ENCODE data around the gene FBXO44.

FBXO44 gene

DNA sequence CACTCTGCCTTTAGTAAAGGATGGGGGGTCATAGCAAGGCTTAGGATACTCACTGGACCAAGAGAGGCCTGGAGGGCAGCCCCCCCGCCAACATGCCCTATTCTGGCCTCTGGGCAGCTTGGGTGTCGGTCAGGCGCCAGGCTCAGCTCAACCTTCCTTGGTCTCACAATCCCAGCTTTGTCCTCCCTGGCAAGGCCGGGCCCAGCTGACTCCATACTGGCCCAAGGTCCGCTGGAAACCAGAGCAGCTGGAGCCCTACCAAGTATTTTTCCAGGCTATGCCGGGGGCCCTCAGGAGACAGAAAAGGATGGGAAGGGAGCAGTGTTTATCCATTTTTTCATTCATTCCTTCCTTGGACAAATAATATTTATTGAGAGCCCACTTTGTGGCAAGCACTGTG is 6.6 kb upstream of the FBXO44 start:
- DNase-seq (no peak), ATAC-seq (no peak)
- Mint-ChIP-seq H3K4me3 (no peak overlapping the region), H3K9me3 (no peaks in the 10 kb centered on the region), H3K4me1 (peaks cover 22% of the 10 kb centered on the region), H3K27ac (no peak overlapping the region), H3K27me3 (no peaks in the 10 kb centered on the region)

DNA sequence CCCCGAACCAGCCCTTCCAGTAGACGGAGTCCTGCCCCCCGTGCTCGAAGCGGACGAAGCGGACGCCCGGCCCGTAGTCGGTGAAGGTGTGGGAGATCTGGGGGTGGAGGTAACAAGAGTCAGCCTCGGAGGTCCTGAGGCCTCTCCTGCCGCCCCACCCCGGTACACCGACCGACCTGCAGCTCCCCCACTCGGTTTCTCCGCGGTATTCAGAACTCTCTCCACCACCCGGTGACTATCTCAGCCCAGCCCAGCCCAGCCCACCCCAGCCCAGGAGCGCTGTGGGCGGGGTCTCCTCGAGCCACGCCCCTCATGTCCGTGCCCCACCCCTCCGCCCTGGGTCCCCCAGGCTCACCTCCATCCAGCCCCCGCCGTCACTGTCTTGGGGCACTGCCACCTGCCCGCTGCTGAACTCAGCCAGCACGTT is 5.9 kb upstream of the FBXO44 start:
- DNase-seq (no peak), ATAC-seq (peak; percentile 7)
- Mint-ChIP-seq H3K4me3 (peak overlapping the region; percentile 19 to 56), H3K27me3 (no peaks in the 10 kb centered on the region), H3K9me3 (no peaks in the 10 kb centered on the region), H3K4me1 (peaks cover 22% of the 10 kb centered on the region), H3K27ac (no peak overlapping the region)

DNA sequence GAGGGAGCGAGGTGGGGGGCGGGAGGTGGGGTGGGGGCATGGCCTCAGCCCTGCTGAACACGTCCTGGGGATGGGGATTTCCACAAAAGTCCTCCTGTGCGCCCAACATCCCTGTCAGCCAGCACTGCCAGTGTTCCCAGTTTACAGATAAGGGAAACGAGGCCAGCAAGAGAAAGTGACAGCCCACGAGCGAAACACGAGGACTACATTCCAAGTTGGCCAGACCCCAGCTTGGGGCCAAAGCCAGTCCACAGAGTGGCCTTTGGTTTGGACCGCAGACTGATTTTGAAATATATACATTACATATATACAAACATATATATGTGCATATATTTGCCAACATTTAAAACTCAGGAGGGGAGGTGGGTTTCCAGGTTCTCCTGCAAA is 5.4 kb upstream of the FBXO44 start:
- H3K4me1 Mint-ChIP-seq, result peaks cover 22% of the 10 kb centered on the region
- ATAC-seq (no peak), DNase-seq (no peak)
- no peak overlapping the region for H3K4me3 Mint-ChIP-seq
- H3K9me3 Mint-ChIP-seq, result no peaks in the 10 kb centered on the region
- H3K27me3 Mint-ChIP-seq, result no peaks in the 10 kb centered on the region
- H3K27ac Mint-ChIP-seq, result no peak overlapping the region

DNA sequence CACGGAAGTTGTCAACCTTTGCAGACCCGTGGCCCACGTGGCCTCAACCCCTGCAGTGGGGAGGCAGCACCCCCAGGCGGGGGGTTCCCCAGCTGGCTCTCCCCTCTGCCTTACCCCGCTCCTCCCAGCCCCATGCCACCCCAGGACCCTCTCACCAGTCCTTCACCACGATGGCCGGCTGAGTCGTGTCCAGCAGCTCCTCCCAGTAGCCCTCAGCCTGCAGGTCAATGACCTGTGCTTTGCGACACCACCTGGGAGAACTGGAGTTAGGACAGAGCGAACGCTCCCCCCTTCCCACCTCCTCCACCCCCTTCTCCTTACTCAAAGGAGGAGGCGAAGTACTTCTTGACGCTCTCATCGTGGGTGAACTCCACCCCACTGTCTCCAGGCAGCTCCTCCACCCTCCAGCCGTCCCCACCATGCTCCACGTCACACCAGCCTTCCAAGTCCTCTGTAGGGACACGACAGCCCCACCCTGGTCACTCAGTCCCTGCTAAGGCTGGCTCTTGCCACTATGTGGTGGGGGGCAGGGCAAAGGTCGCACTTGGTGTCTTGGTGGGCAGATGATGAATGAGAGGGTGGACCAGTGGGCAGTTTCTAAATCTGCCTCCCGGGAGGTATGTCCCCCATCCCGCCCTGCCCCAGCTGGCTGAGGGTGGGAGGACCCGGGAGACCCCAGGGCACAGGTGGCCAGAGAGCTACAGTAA is 4.9 kb upstream of the FBXO44 start:
- H3K4me1 Mint-ChIP-seq, result peaks cover 22% of the 10 kb centered on the region
- H3K4me3 Mint-ChIP-seq, result peak overlapping the region; percentile 66 to 80
- H3K27ac Mint-ChIP-seq, result no peak overlapping the region
- no peaks in the 10 kb centered on the region for H3K27me3 Mint-ChIP-seq
- H3K9me3 Mint-ChIP-seq, result no peaks in the 10 kb centered on the region
- DNase-seq (no peak), ATAC-seq (peak; percentile 5)

DNA sequence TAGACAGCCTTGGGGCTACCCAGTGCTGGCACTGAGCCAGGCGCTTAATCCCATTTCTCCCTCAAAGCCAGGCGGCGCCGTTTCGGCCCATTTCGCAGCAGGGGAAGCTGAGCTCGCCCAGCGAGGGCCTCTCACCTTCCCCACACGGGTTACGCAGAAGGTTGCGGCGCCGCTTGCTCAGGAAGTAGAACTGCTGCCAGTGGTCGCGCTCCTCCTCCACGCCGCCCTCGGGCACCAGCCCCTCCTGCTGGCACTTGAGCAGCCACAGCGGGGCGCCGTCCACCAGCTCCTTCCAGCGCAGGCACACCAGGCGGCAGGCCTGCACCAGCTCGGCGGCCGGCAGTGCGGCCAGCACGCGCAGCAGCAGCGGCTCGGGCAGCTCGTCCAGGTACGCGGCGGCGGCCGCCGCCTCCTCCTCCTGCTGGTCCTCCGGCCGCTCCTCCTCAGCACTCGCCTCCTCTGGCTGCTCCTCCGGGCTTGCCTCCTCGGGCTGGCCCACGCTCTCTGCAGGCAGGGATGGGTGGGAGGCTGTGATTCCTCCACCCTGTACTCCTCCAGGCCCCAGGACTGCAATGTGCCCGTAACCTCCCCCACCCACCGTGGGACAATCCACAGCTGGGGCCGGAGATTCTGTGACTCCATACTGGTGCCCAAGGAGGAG is 4.2 kb upstream of the FBXO44 start:
- H3K4me1 Mint-ChIP-seq, result peaks cover 26% of the 10 kb centered on the region
- ATAC-seq (peak; percentile 87), DNase-seq (peak; percentile 86 to 92)
- H3K4me3 Mint-ChIP-seq, result peak overlapping the region; percentile 66 to 80
- no peaks in the 10 kb centered on the region for H3K9me3 Mint-ChIP-seq
- H3K27me3 Mint-ChIP-seq, result no peaks in the 10 kb centered on the region
- peak overlapping the region; percentile 23 to 57 for H3K27ac Mint-ChIP-seq

DNA sequence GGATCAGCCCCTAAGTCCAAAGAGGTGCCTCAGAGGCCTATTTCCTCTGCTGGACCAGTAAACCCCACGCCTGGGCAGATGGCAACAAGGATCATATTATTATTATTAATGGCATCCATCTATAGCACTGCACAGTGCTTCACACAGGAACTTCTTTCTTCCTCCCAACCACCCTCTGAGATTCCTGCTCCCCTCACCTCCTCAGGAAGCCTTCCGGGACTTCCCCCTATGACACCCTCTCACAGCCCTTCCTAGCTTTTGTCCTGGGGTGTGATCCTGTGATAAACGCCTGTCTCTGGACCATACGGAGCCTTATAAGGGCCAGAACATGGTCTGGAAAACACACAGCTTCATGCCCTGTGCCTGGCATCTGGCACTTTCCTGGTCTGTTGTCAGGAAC is 3.7 kb upstream of the FBXO44 start:
- Mint-ChIP-seq H3K4me3 (peak overlapping the region; percentile 66 to 80), H3K27ac (peak overlapping the region in 1 of 2 donors; percentile 57), H3K27me3 (no peaks in the 10 kb centered on the region), H3K9me3 (no peaks in the 10 kb centered on the region), H3K4me1 (peaks cover 31% of the 10 kb centered on the region)
- DNase-seq (no peak), ATAC-seq (no peak)

DNA sequence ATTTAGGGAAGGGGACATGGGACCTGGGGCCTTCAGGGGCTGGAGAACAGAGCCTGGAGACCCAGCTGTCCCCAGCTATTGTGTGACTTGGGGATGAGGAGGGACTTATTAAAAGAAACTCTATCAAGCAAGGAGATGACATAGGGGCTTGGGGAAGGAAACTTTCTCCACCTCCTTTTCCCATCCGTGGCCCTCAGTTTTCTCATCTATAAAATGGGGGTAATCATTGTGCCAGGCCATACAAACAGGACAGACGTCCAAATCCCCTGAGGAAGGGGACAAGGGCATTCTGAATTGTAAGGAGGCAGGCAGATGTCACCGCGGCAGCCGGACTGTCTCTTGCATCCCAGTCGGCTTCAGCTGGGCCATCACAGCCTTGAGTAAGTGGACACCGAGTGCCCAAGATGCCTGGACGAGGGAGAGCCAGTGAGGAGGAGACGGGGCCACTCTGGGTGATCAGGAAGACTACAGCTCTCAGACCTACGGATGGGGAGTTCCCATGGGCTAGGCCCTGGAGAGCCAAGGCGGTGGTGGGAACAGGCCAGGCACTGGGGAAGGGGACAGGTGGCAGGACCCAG is 2.4 kb upstream of the FBXO44 start:
- no peak overlapping the region for H3K4me3 Mint-ChIP-seq

DNA sequence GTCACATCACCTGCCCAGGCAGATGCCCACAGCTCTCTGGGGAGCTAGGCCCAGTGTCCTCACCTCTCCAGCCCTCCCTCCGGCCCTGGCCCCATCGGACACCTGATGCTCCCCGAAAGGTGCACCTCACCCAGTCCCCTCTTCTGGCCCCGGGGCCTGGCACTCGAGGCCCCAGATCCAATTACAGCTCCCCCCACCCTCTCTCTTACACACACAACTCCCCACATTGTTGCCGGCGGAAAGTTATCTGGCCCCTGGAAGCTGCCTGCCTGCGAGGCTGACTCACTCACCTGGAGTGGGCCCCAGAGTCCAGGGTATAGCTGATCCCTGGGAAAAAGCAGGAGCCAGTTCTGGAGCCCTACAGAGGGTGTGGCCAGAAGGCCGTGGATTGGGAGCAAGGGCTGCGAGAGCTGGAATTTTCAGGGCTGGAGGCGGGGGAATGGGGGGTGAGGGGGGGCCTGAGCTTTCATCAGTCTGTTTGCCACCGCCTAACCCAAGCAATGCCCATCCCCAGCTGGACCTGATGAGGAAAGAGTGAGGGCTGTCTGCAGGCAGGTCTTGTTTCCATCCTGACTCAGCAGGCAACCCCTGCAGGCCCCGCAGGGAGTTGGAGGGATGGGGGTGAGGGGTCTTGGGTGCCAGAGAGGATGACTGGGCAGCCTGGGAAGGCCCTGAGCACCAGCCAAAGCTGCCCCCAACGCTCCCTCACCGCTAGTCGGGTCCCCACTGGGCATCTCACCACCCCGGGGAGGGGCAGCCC is 1.4 kb upstream of the FBXO44 start:
- H3K27me3 Mint-ChIP-seq, result no peaks in the 10 kb centered on the region
- no peak for DNase-seq
- peak overlapping the region; percentile 49 to 82 for H3K4me3 Mint-ChIP-seq
- H3K27ac Mint-ChIP-seq, result no peak overlapping the region
- no peaks in the 10 kb centered on the region for H3K9me3 Mint-ChIP-seq
- H3K4me1 Mint-ChIP-seq, result peaks cover 33% of the 10 kb centered on the region
- ATAC-seq, result no peak

More for the DNA sequence above, 2.4 kb upstream of the FBXO44 start:
- DNase-seq (no peak), ATAC-seq (no peak)
- H3K4me1 Mint-ChIP-seq, result peaks cover 33% of the 10 kb centered on the region
- no peaks in the 10 kb centered on the region for H3K9me3 Mint-ChIP-seq
- H3K27me3 Mint-ChIP-seq, result no peaks in the 10 kb centered on the region
- no peak overlapping the region for H3K27ac Mint-ChIP-seq

DNA sequence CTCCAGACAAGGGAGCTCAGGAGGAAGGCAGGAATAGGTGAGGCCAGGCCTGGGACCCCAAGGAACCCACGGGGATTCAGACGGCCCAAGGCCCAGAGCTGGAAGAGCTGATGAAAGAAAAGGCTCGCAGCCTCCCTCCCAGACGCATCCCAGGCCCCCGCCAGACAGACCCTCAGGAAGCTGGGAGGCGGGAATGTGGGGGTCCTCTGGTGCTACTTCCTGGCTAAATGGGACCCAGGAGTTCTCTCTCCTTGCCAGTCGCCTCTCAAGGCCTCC is 878 bp upstream of the FBXO44 start:
- H3K4me1 Mint-ChIP-seq, result peaks cover 33% of the 10 kb centered on the region
- peak overlapping the region; percentile 49 to 82 for H3K4me3 Mint-ChIP-seq
- H3K27me3 Mint-ChIP-seq, result no peaks in the 10 kb centered on the region
- H3K27ac Mint-ChIP-seq, result no peak overlapping the region
- DNase-seq (no peak), ATAC-seq (no peak)
- no peaks in the 10 kb centered on the region for H3K9me3 Mint-ChIP-seq

DNA sequence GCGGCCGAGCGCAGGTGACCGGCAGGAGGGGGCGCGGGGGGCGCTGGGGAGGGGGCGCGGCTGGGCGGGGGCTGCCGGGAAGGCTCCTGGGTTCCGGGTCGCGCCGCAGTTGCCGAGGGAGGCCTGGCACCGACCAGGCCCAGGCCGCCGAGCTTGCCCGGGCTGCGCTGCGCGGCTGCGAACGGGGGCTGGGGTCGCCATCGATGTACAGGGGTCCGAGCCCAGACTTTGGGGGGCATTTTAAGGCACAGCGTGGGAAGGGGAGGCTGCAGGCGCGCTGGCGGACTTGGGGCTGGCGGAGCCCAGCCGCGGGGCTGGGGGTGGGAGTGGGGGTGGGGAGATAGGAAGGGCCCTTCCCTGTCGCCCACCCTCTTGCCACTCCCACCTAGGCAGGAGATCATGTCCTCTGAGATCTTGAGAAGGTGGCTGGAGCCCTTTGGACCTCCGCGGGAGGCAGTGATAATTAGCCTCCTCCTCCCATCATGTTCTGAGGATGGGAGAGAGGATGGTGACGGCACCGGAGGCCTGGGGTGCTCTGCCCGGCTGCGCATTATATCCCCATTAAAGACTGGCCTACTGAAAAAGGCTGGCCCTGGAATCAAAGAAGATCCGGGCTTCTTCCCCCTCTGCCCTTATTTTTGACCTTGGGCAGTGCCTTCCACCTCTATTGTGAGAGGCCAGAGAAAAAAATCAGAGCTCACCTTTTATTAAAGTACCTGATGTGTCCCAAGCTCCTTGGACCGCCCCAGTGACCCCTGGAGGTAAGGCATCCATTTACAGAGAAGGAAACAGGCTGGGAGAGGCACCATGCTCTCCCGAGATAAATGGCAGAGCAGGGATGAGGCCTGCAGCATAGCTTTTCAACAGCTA is 497 bp downstream of the FBXO44 start:
- peak overlapping the region; percentile 80 to 82 for H3K4me3 Mint-ChIP-seq
- ATAC-seq (peak; percentile 41), DNase-seq (no peak)
- no peaks in the 10 kb centered on the region for H3K27me3 Mint-ChIP-seq
- no peak overlapping the region for H3K27ac Mint-ChIP-seq
- peaks cover 26% of the 10 kb centered on the region for H3K4me1 Mint-ChIP-seq
- H3K9me3 Mint-ChIP-seq, result no peaks in the 10 kb centered on the region

DNA sequence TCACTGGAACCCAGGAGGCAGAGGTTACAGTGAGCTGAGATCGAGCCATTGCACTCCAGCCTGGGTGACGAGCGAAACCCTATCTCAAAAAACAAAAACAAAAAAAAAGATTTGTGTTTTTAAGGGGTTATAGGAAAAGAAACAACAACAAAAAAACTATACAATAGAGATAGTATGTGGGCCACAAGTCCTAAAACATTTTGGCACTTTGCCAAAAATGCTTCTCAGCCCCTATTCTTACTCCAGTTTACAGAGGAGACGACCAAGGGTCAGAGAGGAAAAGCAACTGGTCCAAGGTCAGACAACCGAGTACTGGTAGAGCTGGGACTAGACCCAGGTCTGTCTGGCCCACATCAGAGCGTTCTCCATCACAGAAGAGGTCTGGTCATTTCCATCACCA is 3.0 kb downstream of the FBXO44 start:
- no peak for DNase-seq
- H3K27ac Mint-ChIP-seq, result peak overlapping the region in 1 of 2 donors; percentile 34

DNA sequence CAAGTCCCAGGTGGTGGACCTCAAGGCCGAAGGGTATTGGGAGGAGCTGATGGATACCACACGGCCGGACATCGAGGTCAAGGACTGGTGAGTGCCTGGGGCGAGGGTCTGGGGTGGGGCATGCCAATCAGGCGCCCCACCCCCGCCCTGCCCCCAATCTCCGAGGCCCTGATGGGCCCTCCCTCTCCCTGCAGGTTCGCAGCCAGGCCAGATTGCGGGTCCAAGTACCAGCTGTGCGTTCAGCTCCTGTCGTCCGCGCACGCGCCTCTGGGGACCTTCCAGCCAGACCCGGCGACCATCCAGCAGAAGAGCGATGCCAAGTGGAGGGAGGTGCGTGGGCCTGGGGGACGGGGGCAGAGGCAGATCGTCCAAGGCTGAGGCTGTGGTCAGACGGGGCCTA is 3.9 kb downstream of the FBXO44 start:
- Mint-ChIP-seq H3K4me1 (peaks cover 16% of the 10 kb centered on the region), H3K4me3 (no peak overlapping the region), H3K9me3 (no peaks in the 10 kb centered on the region), H3K27ac (no peak overlapping the region), H3K27me3 (no peaks in the 10 kb centered on the region)
- DNase-seq (no peak), ATAC-seq (no peak)

More for the DNA sequence above, 3.0 kb downstream of the FBXO44 start:
- H3K4me3 Mint-ChIP-seq, result no peak overlapping the region
- H3K4me1 Mint-ChIP-seq, result peaks cover 16% of the 10 kb centered on the region
- H3K9me3 Mint-ChIP-seq, result no peaks in the 10 kb centered on the region
- no peak for ATAC-seq
- H3K27me3 Mint-ChIP-seq, result no peaks in the 10 kb centered on the region

DNA sequence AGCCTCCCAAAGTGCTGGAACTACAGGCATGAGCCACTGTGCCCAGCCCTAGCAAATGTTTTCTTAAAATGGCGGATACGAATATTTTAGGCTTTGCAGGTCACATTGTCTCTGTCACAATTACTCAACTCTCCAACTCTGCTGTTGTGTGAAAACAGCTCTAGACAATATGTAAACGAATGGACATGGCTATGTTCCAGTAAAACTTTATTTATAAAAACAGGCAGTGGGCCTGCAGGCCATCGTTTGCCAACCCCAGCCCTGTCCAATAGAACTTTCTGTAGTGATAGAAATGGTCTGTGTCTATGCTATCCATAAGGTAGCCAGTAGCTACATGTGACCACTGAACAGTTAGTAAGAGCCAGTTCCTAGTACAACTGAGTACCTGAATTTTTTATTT is 5.1 kb downstream of the FBXO44 start:
- Mint-ChIP-seq H3K27me3 (no peaks in the 10 kb centered on the region), H3K4me1 (peaks cover 20% of the 10 kb centered on the region)
- no peak for ATAC-seq

DNA sequence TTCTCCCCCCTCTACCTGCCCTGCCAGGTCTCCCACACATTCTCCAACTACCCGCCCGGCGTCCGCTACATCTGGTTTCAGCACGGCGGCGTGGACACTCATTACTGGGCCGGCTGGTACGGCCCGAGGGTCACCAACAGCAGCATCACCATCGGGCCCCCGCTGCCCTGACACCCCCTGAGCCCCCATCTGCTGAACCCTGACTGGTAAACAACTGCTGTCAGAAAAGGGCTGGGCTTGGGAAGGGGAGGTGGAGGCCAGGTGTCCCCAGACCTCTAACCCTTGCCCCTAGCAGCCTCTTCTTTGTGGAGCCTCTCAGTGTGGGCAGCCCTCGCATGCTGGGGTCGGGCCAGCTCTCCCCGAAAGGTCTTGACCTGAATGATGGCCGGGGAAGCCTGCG is 6.4 kb downstream of the FBXO44 start:
- Mint-ChIP-seq H3K27me3 (no peaks in the 10 kb centered on the region), H3K4me3 (no peak overlapping the region), H3K27ac (peak overlapping the region in 1 of 2 donors; percentile 80), H3K4me1 (peaks cover 11% of the 10 kb centered on the region), H3K9me3 (no peaks in the 10 kb centered on the region)
- DNase-seq, result no peak
- ATAC-seq, result no peak

More for the DNA sequence above, 5.1 kb downstream of the FBXO44 start:
- no peak for DNase-seq
- Mint-ChIP-seq H3K27ac (no peak overlapping the region), H3K9me3 (no peaks in the 10 kb centered on the region), H3K4me3 (no peak overlapping the region)

Measured in stimulated activated naive CD8-positive, alpha-beta T cell treated with anti-CD3 and anti-CD28 coated beads, Interleukin-15, amount 100 ng/mL, for 72 hours (primary cell).